ENCODE data around the gene C2orf76. TPM values are rescaled to one million over a fixed set of nuclear protein-coding genes. Genes with fewer than 3 reads are reported as not detected.

The C2orf76 gene
- total RNA-seq, 1 donor from 2014 or later: 10.0 TPM

DNA sequence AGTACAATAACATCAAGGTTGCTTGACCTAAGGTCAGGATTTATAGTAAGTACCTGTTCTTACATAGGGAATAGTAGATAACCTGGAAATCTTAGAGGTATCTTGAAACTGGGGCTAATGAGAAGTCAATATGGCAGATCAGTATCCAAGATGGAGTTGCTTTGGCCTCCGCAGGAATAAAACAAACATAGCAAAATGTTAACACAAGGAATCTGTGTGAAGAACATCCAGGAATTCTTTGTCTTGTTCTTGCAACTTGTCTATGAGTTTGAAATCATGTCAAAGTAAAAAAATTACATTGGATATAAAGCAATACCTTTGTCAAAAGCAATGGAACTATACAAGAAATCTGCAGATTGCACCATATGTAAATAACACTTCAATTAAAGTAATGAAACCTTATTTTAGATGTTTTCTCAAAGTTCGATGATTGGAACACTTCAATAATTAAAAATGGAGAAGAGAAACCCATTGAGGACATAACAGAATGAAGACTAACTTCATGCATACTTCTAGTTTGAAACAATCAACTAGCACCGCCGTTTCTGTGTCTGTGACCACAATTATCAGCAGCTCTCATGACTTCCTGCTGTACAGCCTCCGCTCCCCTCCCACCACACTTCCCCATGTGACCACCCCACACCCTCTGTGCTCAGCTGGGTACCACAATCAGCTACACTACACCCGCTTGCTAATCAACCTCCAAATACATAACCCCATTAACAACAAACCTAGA lies 27.6 kb downstream of the C2orf76 start:
- intact Hi-C loops (cut with micrococcal nuclease): no loop called here

GRCh38 chr2:119338272-119338671 lies 28.4 kb downstream of the C2orf76 start:
- intact Hi-C loops (cut with micrococcal nuclease): no loop called here

- intact Hi-C loops (cut with micrococcal nuclease): no loop called here
These were observed 28.9 kb downstream of the C2orf76 start for GRCh38 chr2:119337749-119338148.

- intact Hi-C loops (cut with micrococcal nuclease): no loop called here
These were observed 32.8 kb downstream of the C2orf76 start for GRCh38 chr2:119333833-119334232.

GRCh38 chr2:119333360-119333759 lies 33.3 kb downstream of the C2orf76 start:
- intact Hi-C loops (cut with micrococcal nuclease): no loop called here

DNA sequence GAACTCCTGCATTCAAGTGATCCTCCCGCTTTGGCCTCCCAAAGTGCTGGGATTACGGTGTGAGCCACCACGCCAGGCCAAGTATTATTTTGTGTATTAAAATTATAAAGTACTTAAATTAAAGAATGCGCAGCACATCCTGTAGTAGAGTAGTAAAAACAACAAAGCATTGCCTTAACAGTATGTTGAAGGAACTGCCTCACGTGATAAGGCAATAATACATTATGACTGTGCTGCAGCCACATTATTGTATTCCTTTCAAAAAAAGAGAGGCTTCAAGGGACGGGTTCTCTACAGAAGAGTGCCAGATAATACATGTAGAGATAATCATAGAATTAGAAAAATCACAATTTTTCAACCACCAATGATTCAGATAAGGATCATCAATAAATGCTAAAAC lies 33.7 kb downstream of the C2orf76 start:
- intact Hi-C loops (cut with micrococcal nuclease): no loop called here

DNA sequence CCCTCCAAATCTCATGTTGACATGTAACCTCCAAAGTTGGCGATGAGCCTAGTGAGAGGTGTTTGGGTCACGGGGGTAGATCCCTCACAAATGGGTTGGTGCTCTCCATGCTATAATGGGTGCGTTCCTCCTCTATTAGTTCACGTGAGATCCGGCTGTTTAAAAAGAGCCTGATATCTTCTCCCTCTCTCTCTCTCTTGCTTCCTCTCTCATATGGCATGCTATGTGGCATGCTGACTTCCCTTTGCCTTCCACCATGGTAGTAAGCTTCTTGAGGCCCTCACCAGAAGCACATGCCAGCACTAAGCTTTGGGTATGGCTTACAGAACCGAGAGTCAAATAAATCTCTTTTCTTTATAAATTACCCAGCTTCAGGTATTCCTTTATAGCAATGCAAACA lies 39.2 kb downstream of the C2orf76 start:
- intact Hi-C loops (cut with micrococcal nuclease): no loop called here

DNA sequence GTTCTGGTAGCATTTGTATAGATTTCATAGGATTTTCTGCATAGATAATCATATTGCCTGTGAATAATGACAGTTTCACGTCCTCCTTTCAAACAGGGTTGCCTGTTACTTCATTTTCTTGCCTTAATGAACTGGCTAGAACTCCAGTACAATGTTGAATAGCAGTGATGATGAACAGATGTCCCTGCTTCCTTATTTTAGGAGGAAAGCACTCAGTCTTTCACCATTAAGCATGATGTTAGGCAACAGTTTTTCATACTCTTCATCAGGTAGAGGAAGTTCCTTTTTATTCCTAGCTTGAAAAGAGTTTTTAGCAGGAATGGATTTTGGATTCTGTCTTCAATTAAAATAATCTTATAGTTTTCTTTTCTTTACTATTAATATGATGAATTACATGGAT lies 39.7 kb downstream of the C2orf76 start:
- intact Hi-C loops (cut with micrococcal nuclease): no loop called here

DNA sequence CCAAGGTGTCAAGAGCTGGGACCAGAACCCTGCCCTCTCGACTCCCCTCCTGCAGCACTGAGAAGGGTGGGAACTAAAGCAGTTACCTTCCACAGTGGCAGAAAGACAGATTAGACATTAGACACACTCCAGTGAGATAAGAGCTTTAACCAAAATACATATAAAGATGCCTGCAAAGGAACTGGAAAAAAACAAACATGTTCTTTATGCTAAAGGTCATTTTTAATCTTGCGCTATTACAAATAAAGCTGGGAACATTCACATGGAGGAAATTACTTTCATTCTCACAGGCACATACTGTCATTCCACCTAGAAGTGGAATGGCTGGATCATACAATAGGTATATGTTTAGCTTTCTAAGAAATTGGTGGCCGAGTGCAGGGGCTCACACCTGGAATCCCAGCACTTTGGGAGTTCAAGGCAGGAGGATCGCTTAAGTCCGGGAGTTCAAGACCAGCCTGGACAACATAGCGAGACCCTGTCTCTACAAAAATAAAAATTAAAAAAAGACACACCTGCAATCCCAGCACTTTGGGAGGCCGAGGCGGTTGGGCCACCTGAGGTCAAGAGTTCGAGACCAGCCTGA lies 41.9 kb downstream of the C2orf76 start:
- intact Hi-C loops (cut with micrococcal nuclease): no loop called here

GRCh38 chr2:119323459-119323858 lies 43.2 kb downstream of the C2orf76 start:
- intact Hi-C loops (cut with micrococcal nuclease): no loop called here

DNA sequence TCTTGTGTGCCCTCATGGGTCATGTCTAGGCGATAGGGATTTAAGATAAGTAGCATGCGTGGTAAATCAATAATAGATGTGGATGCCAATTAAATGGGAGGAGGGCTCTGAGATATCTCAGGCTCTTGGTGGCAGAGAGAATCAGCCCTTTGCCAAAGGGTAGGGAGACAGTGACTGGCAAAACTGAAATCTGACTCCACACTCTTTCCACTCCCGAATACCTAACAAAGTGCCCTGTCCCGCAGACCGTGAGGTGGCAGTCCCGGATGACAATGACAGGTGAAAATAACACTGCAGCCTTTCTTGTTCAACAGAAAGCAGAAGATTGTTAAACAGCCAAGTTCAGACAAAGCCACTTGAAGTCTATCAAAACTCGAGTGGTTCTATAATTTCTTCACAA lies 47.0 kb downstream of the C2orf76 start:
- intact Hi-C loops (cut with micrococcal nuclease): no loop called here

DNA sequence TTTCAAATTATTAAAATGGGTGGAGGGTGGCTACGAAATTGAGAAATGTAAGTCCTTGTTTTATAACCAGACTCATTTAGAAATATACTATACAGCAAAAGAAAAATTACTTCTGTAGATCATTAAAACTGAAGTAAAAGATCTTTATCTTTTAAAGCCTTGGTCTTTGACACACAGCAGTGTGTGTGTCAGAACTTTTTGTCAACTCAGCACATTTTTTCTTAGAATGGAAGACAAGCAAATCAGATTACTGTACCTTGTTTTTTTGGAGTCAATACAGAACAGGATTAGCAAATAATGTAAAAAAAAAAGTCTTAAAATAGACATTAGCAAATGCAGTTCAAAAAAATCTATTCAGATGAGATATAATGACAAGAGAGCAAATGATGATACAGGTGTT lies 49.1 kb downstream of the C2orf76 start:
- intact Hi-C loops (cut with micrococcal nuclease): no loop called here

DNA sequence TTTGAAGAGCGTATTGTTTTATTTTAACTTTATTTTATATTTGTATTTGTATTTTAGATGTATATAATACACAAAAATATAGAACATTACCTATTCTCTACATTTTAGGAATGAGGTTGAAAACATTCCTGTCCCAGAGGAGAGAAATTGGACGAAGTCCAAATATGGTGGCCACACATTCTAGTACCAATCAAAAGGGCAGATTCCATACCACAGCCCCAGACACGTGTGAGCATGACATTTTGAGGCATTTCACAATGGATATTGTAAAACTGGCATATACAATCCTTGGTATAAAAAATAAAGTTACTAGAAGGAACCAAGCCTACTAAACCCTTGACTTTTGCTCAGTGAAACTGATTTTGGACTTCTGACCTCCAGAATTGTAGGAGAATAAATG lies 50.6 kb downstream of the C2orf76 start:
- intact Hi-C loops (cut with micrococcal nuclease): no loop called here

DNA sequence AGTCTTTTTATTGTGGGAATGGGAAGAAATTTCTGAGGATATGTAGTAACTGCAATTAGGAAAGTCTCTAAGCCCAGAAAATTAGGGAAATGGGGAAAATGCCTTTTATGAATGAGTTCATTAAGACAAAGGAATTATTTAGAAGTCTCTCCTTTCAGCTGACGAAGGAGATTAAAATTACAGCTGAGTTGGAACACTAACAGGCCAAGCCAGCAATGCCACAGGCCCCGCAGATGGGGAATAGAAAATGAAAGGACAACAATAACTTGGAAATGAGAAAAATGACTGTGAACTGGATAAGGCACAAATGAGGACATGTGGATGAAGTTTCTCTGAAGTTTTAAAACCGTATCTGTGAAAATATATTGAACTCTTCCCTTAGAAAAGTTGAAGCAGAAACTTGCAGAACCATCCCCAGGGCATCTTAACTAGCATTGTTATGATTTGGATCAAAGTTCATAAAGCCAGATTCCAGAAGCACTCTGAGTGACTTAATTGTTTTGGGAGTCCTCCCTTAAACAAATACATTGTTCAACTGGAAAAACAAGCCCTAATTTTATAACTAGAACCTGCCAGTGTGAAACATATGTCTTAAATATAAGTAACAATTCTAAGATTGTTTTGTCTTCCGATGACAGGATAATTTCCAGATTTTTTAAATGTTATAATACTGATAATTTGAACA lies 51.3 kb downstream of the C2orf76 start:
- intact Hi-C loops (cut with micrococcal nuclease): no loop called here

GRCh38 chr2:119311831-119312230 lies 54.8 kb downstream of the C2orf76 start:
- intact Hi-C loops (cut with micrococcal nuclease): loop anchor here (5.0 kb wide), 1 partner anchor 430 kb away; no protein-coding TSS in a partner anchor

DNA sequence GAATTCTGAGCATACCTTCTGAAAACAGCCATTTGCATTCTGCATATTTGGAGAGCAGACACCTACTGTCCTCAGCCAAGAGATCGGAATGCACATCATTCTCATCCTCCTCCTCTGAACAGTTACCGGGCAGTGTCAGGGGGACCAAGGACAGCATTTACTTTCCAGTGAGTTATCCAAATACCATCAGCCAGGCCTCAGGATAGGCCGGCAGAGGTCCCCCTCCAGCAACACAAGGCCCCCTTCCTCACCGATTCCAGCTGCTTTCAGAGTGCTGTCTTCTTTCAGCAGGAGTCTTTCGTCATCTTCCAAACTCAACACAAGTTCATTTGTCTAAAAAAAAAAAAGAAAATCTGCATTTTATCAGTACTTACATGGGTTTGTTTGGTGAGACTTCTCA lies 55.3 kb downstream of the C2orf76 start:
- intact Hi-C loops (cut with micrococcal nuclease): loop anchor here (5.0 kb wide), 1 partner anchor 429 kb away; no protein-coding TSS in a partner anchor

GRCh38 chr2:119308793-119309330 lies 57.8 kb downstream of the C2orf76 start:
- intact Hi-C loops (cut with micrococcal nuclease): no loop called here

DNA sequence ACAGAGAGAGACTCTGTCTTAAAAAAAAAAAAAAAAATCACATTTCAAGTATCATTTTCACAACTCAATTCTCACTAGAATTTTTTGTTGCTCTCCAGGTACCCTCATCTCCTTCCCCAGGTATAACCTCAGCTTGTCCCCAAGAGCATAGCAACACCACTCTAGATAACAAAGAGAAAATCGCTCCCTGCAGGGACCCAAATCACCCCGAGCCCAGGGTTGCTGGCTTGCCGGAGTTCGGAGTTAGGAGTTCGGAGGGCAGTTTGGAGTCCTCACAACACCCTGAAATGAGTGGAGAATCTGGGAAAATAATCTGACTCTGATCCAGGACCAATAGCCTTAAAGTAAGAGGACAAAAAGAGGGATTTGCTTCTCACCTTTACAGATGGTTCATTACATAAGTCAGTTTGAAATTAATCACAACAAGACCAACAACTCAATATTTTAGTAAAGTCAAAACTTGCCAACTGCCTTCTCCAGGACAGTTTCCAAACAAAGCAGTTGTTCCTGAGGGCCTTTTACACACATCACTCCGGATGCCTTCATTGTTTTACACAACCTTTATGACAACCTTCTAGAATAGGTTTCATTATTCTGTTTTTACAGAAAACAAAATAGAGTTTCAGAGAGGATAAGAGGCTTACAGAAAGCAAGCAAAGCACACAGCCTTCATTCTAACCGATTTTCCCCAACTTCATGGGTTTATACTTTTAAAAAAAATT lies 59.1 kb downstream of the C2orf76 start:
- intact Hi-C loops (cut with micrococcal nuclease): no loop called here

GRCh38 chr2:119306196-119306590 lies 60.4 kb downstream of the C2orf76 start:
- intact Hi-C loops (cut with micrococcal nuclease): no loop called here

DNA sequence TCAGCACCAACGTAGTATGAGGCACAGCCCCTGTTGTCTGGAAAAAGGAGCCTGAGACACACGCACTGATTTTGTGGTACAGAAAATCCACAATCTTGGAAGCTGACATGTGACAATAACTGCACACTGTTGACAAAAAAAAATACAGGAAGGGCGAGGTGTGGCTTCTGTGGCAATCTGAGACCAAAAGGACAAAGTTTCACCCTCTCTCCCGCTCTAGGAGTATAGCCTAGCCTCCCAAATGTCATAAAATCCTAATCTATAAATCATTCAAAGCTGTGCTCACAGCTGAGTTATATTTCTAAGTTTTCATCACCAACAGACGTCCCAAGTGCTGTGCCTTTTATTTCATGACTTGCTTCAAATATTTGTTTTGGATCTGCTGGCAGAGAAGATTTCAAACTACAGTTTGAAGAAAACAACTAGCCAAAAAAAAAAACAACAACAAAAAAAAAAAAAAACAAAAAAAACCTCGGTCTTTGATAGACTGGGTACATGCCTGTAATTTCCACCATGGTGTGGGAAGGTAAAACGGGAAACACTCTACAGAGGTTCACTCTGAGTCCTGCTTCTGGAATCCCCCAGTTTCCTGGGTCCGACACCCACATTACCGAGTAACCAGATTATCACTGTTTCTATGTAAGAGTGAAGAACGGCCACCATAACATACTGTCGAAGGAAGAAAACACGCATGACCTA lies 61.0 kb downstream of the C2orf76 start:
- intact Hi-C loops (cut with micrococcal nuclease): no loop called here

GRCh38 chr2:119304847-119305246 lies 61.8 kb downstream of the C2orf76 start:
- intact Hi-C loops (cut with micrococcal nuclease): no loop called here
